ENCODE data around the gene FOXO3B.
A peak's percentile ranks its signal among the peaks of the same experiment; 100 is the strongest.
"Not testable (repeated sequence)": the region's sequence is repeated elsewhere in the genome, so short reads cannot be mapped to it uniquely, and the experiment has no call there.

FOXO3B gene

GRCh38 chr17:18681767-18682571 is at the start of gene FOXO3B:
Gene FOXO3B (minus strand): TSS chr17:18682314. CDS start chr17:18681651, 663 bp downstream.
- TF ChIP-seq RAD21, REST, TAF1 (IDR thresholded peaks at IDR 0.05; ENCODE audit: low read depth): not testable (repeated sequence)

GRCh38 chr17:18718643-18719427 is 36.7 kb upstream of the FOXO3B start:
- TF ChIP-seq ZBTB7A (IDR thresholded peaks at IDR 0.05; ENCODE audit: low read depth) (0 out of 2 replicates have a peak, but pooled peaks have one; percentile 40), TEAD4 (IDR thresholded peaks at IDR 0.05) (0 out of 2 replicates have a peak, but pooled peaks have one; percentile 45)

- TF ChIP-seq RAD21 (IDR thresholded peaks at IDR 0.05; ENCODE audit: low read depth), result peak; percentile 65
These were observed 30.4 kb upstream of the FOXO3B start for GRCh38 chr17:18712354-18712999.

- 0 out of 2 replicates have a peak, but pooled peaks have one; percentile 13 for TF ChIP-seq USF1 (IDR thresholded peaks at IDR 0.05)
These were observed 20.0 kb downstream of the FOXO3B start for GRCh38 chr17:18661924-18662624.

GRCh38 chr17:18644291-18644690 is 37.8 kb downstream of the FOXO3B start, which contains the start of gene TBC1D28:
Gene TBC1D28 (minus strand): TSS chr17:18644391. CDS start chr17:18641352, 3,039 bp downstream.
- not testable (repeated sequence) for TF ChIP-seq TCF12 (IDR thresholded peaks at IDR 0.05; ENCODE audit: low read depth); USF1 (IDR thresholded peaks at IDR 0.05); EP300 (IDR thresholded peaks at IDR 0.05; ENCODE audit: borderline replicate concordance)

- peak; percentile 34; the same call in 1 of the 2 replicates for TF ChIP-seq TEAD4 (IDR thresholded peaks at IDR 0.05)
These were observed 39.0 kb downstream of the FOXO3B start for GRCh38 chr17:18643124-18643523.

GRCh38 chr17:18635773-18636172 is 46.3 kb downstream of the FOXO3B start:
- 0 out of 2 replicates have a peak, but pooled peaks have one; percentile 8 for TF ChIP-seq REST (IDR thresholded peaks at IDR 0.05; ENCODE audit: low read depth)

Data from Ishikawa (cell line).